Type B pancreatic cell (in vitro differentiated cells): Measurements from ENCODE around the gene UBE2A. TPM values are rescaled to one million over a fixed set of nuclear protein-coding genes. Genes with fewer than 3 reads are reported as not detected.

Experiments
- DNase-seq: peaks from one replicate; pipeline ENCODE4 v3.0.0; 2021; ENCODE audit warnings: mixed read lengths; ENCODE audit not compliant: unreplicated experiment; ENCODE audit errors: extremely low spot score
- H3K27ac Mint-ChIP-seq: 2 replicates; pipeline ENCODE4 v1.8.0; 2021; ENCODE audit warnings: mild to moderate bottlenecking, mixed read lengths
- H3K27me3 Mint-ChIP-seq: 2 replicates; pipeline ENCODE4 v1.8.0; 2021; ENCODE audit warnings: mixed read lengths
- H3K36me3 Mint-ChIP-seq: 2 replicates; pipeline ENCODE4 v1.8.0; 2021; ENCODE audit warnings: mixed read lengths
- H3K4me1 Mint-ChIP-seq: one replicate; pipeline ENCODE4 v1.8.0; 2021; ENCODE audit warnings: mixed read lengths; ENCODE audit not compliant: unreplicated experiment
- H3K4me3 Mint-ChIP-seq: 2 replicates; pipeline ENCODE4 v1.8.0; 2021; ENCODE audit warnings: mild to moderate bottlenecking, mixed read lengths
- H3K9me3 Mint-ChIP-seq: 2 replicates; pipeline ENCODE4 v1.8.0; 2021; ENCODE audit warnings: mixed read lengths
- CTCF ChIP-seq: fragments of 200-600 bp; sonication (generic); conservative IDR thresholded peaks from 2 replicates; pipeline ENCODE4 v1.5.0; 2021; ENCODE audit warnings: antibody characterized with exemption, mild to moderate bottlenecking
- total RNA-seq: library from RNA; stranded (reverse); gene quantifications from 2 replicates; pipeline ENCODE4 v1.2.1, GENCODE V29; 2021; ENCODE audit warnings: low replicate concordance

The UBE2A gene
- total RNA-seq, 1 donor from 2014 or later: 54.1 TPM

GRCh38 chrX:119625843-119626242 is 51.5 kb downstream of the UBE2A start:
- no peak for TF ChIP-seq CTCF
- H3K4me1 Mint-ChIP-seq: no peaks in the 10 kb centered on the region
- no peak overlapping the region for H3K27ac Mint-ChIP-seq
- no peak overlapping the region for H3K4me3 Mint-ChIP-seq
- no peak for DNase-seq
- H3K9me3 Mint-ChIP-seq: no peaks in the 10 kb centered on the region
- no peaks in the 10 kb centered on the region for H3K36me3 Mint-ChIP-seq
- H3K27me3 Mint-ChIP-seq: no peaks in the 10 kb centered on the region

Other genes with a start within 250 kb of the UBE2A start
- 7.0 and 7.4 TPM in 2 replicates for gene SLC25A43, start 175.2 kb upstream of the UBE2A start, total RNA-seq
- gene SLC25A5, start 106.1 kb upstream of the UBE2A start, total RNA-seq: 428 and 470 TPM in 2 replicates
- 19.7 and 23.0 TPM in 2 replicates for gene STEEP1, start 9.2 kb upstream of the UBE2A start, total RNA-seq
- gene NKRF, start 31.9 kb downstream of the UBE2A start, total RNA-seq: 11.0 and 11.8 TPM in 2 replicates
- gene SEPTIN6, start 118.6 kb downstream of the UBE2A start, total RNA-seq: 15.8 and 70.2 TPM in 2 replicates
- gene SOWAHD, start 184.0 kb downstream of the UBE2A start, total RNA-seq: 0.63 TPM in 1 of 2 replicates, not detected in the other
- gene RPL39, start 217.1 kb downstream of the UBE2A start, total RNA-seq: 2,402 and 2,468 TPM in 2 replicates